Fibroblast of skin of right biceps (primary cell): Measurements from ENCODE around the gene RPL35.
"Not testable (repeated sequence)": the region's sequence is repeated elsewhere in the genome, so short reads cannot be mapped to it uniquely, and the experiment has no call there.

Experiments
- DNase-seq: peaks from one replicate; pipeline ENCODE4 v3.0.0-alpha.2; 2013

RPL35 gene

GRCh38 chr9:124849801-124850200, 12.0 kb downstream of the RPL35 start:
- DNase-seq = peak; percentile 69

GRCh38 chr9:124846969-124847368, 14.8 kb downstream of the RPL35 start:
- DNase-seq = no peak

- not testable (repeated sequence) for DNase-seq
These were observed 15.3 kb downstream of the RPL35 start for GRCh38 chr9:124846467-124846866.

- DNase-seq = no peak
These were observed 17.5 kb downstream of the RPL35 start for GRCh38 chr9:124844291-124844690.

- no peak for DNase-seq
These were observed 18.2 kb downstream of the RPL35 start for GRCh38 chr9:124843456-124844034.

GRCh38 chr9:124841075-124841821, 20.5 kb downstream of the RPL35 start:
- DNase-seq = no peak

GRCh38 chr9:124840300-124840833, 21.4 kb downstream of the RPL35 start:
- no peak for DNase-seq

GRCh38 chr9:124839612-124840299, 22.0 kb downstream of the RPL35 start:
- peak; percentile 34 for DNase-seq

- not testable (repeated sequence) for DNase-seq
These were observed 23.0 kb downstream of the RPL35 start for GRCh38 chr9:124838567-124839275.

GRCh38 chr9:124838132-124838531, 23.6 kb downstream of the RPL35 start:
- not testable (repeated sequence) for DNase-seq

GRCh38 chr9:124835026-124835557, 26.7 kb downstream of the RPL35 start:
- DNase-seq = peak; percentile 83

- DNase-seq = peak; percentile 82
These were observed 27.2 kb downstream of the RPL35 start for GRCh38 chr9:124834591-124834990.

- DNase-seq = no peak
These were observed 30.0 kb downstream of the RPL35 start for GRCh38 chr9:124831642-124832364.

GRCh38 chr9:124830593-124830992, 31.2 kb downstream of the RPL35 start:
- DNase-seq = no peak

- DNase-seq = no peak
These were observed 32.5 kb downstream of the RPL35 start for GRCh38 chr9:124829334-124829669.

GRCh38 chr9:124828489-124829333, 33.0 kb downstream of the RPL35 start:
- no peak for DNase-seq

- DNase-seq = no peak
These were observed 40.8 kb downstream of the RPL35 start for GRCh38 chr9:124820698-124821623.

GRCh38 chr9:124818431-124819281, 43.1 kb downstream of the RPL35 start:
- DNase-seq = no peak

- DNase-seq = no peak
These were observed 46.2 kb downstream of the RPL35 start for GRCh38 chr9:124815601-124816000.
